CD4-positive, alpha-beta T cell treated with Interleukin-17A for 4 hours (primary cell): ENCODE measurements around the gene HPCAL1.

Experiments
- DNase-seq: peaks from one replicate; pipeline ENCODE4 v3.0.0-alpha.2; 2020; ENCODE audit warnings: mixed read lengths

HPCAL1 gene

DNA sequence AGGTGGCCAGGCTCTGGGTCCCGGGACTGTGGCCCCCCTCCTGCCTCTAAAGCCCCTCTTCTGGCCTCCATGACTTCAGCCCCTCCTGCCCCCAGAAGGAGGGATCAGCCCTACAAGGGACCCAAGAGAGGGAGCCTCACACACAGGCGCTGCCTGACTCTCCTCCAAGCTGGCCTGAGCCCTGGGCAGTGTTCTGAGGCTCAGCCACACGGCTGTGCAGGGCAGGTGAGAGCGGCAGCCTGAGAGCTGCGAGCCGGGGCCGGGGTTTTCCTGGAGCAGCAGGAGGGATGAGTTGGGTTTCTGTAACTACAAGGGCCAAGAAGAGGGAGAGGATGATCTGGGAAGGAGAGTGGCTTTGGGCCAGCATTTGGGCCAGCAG, 70.1 kb downstream of the HPCAL1 start:
- DNase-seq: no peak

GRCh38 chr2:10373931-10374330, 71.2 kb downstream of the HPCAL1 start:
- DNase-seq: no peak

- no peak for DNase-seq
These were observed 71.7 kb downstream of the HPCAL1 start for GRCh38 chr2:10374362-10374943.

DNA sequence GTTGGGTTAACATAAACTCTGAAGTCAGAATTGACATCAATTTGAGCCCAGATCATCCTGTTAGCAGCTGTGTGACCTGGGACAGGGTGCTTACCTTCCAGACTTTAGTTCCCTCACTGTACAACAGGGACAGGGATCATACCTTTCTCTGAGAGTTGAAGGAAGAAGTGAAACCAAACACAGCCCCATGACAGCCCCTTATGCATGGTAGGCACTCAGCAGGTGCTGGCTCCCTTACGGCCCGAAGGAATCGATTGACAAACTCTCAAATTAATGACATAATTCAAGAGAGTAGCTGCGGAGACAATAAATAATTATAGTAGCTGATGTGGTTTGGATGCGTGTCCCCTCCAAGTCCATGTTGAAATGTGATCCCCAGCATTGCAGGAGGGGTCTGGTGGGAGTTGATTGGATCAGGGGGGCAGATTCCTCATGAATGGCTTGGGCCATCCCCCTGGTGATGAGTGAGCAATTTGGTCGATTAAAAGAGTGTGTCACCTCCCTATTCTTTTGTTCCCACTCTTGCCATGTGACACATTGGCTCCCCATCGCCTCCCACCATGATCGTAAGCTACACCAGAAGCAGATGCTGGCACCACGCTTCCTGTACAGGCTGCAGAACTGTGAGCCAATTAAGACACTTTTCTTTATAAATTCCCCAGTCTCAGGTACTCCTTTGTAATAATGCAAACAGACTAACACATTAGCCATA, 73.0 kb downstream of the HPCAL1 start:
- DNase-seq: peak; percentile 42

DNA sequence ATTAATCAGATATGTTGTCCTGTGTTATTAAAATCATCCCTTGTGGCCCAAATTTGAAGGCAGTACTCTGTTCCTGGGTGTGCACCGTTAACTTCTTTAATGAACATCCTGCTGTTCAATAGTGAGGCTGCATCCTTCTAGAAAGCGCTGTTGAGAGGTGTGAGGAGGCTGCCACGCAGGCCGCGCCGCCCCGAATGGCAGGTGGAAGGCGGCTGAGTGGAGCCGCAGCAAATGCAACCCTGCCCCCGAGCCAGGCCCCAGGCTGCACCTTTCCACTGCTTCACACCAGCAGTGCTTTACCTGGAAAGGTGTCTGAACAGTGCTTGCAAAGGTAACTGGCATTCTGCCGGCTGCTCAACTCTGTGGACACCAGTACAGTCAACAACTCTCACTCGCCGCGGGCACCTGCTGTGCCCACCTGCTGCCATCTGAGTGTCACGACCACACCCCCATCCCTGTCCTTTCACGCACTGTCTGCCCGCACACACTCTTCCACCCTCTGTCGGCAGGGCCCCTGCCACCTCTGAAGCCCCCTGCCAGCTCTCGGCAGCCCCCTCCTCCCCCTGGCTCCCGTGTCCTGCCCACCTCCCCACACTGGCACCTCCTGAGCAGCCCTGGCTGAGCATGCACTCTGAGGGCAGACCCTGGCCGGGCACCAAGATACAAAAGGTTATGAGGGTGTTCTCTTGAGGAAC, 74.5 kb downstream of the HPCAL1 start:
- no peak for DNase-seq

DNA sequence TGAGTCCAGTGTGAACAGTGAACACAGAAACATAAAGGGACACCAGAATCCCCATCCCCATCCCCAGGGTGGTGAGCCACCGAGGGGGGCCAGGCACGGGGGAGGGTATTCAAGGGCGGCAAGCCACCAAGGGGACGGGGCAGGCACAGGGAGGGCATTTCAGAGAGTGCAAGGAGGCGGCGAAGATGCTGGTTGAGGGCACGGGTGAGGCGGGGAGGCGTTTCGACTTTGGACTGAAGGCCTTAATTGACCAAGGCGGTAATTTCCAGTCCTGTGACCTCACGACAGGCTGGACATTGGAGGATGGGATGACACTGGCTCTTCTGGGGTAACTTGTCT, 75.0 kb downstream of the HPCAL1 start:
- no peak for DNase-seq

- peak; percentile 66 for DNase-seq
These were observed 75.5 kb downstream of the HPCAL1 start for GRCh38 chr2:10378189-10378588.

DNA sequence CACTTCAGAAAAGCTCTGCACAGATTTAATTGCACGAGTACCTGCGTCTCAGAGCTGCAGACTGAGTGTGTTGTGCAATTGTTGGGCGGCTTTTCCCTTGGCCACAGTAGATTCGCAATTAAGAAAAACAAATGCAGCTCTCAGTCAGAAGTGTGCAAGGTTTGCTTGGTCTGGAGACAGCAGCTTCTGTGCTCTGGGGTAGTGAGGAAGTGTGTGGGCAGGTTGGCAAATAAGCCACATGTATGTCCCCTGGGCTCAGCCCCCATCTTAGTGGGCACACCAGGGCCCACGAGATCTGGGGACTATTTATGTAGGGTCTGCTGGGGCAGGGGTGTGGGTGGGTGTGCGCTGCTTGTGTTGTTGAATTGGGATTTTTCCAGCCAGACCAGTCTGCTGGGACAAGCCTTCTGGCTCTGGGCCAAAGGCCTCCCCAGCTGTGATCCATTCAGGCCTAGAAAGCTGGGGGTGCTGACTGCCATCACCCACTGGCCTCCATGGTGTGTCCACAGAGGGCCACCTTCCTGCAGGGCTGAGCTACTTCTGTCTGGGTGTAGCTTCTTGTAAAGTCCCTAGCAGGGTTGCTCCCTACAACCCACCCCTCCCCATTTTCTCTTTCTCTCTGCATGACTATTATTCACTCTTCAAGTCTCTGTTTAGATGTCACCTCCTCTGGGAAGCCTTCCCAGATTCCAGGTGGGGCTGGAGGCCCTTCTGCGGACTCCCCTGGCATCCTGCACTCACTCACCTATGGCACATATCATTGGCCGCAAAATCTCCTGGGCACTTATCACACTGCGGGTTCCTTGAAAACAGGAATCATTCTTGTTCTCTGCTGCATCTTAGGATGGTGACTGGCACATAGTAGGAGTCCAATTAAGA, 77.6 kb downstream of the HPCAL1 start:
- peak; percentile 20 for DNase-seq

DNA sequence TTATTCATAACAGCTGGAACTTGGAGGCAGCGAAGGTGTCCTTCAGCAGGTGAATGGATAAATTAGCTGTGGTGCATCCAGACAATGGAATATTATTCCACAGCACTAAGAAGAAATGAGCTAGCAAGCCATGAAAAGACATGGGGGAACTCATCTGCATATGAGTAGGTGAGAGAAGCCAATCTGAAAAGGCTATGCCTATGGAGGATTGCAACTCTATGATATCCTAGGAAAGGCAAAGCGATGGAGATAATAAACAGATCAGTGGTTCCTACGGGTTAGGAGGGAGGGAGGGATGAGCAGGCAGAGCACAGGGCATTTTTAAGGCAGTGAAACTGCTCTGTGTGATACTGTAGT, 79.3 kb downstream of the HPCAL1 start:
- no peak for DNase-seq

DNA sequence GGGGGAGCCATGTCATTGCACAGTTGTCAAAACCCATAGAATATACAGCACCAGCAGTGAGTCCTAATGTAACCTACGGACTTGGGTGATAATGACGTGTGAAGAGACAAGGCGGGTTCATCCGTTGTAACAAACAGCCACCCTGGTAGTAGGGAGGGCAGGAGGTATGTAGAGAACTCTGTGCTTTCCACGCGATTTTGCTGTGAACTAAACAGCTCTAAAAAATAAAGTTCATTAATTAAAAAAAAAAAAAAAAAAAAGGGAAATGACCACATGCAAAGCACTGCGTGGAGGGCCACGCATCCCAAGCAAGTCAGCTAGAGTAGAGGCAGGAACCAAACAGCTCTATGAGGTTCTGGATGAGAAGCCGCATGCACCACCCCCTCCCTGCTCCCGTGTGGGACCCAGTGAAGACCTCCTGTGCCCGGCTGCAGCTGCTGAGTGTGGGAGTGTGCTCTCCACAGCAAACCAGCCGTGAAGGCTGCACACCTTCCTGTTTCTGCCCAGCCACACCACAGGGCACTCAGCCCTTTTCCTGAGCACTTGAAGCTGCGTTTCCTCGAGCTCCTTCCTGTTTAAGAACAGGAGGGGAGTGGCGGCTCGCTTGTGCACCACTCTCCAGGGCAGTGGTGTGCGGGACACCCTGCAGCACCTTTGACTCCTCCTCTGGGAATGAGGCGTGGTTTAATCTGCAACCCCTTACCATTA, 79.8 kb downstream of the HPCAL1 start:
- DNase-seq: peak; percentile 61

DNA sequence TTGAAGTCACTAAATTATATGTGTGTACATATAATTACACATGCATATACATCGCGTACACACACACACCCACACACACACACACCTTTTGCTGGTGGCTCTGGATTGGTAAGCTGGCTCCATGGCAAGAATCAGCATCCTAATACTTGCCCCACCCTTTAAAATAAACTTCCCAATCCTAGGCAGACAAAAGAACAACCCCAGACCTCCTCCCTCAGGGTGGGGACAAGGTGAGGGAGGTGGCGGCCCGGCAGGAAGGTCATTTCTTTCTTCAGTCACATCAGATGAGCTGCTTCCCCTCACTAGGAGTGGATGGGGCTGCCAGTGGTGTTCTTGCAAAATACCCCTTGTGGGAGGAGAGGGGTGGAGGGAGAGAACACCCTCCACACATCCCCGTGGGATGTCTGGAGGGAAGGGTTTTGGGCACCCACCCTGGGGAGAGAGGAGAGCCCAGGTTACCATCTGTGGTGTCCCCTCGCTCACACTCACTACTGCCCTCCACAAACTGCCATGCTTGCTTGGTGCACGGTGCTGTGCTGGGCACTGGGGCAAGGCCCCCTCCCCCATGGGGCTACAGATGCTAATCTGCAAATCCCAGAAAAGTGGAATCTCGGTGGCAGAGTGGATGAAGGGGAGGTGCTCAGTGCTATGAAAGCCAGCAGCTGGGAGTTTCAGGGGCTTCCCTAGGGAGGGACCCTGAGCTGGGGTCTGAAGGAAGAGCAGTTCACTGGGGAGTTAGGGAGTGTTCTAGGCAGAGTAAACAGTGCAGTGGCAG, 81.4 kb downstream of the HPCAL1 start:
- DNase-seq: no peak

DNA sequence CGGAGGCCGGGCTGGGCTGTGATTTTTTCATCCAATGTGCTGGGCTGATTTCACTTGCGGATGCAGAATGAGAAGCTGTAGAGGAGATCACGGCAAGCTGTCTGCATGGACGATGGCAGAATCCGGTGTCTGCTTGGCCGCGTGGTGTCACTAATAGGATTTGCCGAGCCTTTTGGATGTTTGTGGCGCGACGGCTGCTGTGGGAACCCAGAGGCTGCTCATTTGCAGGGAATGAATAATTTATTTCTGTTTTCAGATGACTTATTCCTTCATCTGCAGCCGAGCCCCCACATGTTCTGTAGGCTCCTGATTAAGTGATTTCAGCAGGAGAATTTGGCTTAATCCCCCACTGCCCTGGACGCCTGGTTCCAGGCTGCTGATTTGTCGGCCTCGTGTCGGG, 82.8 kb downstream of the HPCAL1 start:
- no peak for DNase-seq

DNA sequence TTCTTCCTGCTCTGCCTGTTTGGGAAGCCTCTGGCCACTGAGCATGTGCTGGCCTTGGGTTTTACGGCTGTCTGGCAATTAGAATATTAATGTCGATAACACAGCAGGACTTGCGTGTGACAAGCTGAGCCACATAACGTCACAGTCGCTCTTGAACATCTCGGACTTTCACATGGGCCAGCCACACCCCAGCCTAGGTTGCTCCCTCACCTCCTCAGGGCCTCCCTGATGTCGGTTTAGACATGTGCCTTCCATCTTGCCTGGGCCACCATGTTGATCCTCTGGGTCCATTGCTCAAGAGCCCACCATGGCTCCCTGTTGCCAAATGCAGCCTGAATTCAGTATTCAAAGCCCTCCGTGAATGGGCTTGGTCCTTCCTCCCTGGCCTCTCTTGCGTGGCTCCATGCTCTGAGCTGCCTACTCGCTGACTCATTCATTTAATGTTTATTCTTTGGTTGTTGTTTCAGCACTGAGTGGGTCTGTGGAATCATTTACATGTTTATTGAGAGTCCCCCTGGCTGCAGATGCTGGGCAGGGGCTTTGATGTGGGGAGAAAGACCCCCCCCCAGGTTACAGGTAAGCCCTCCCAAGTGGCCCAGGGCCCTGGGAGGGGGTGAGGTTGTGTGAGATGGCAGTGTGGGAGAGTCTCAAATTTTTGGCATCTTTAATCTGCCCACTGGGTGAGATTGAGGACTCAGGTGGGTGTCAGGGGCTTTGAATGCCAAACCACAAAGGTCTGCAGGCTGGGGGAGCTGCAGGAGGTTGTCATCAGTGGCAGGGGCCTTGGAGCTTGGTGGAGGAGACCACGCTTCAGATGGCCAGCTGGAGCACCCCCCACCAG, 83.4 kb downstream of the HPCAL1 start:
- no peak for DNase-seq

GRCh38 chr2:10387033-10387432, 84.3 kb downstream of the HPCAL1 start:
- no peak for DNase-seq

GRCh38 chr2:10388954-10389560, 86.4 kb downstream of the HPCAL1 start:
- no peak for DNase-seq

- no peak for DNase-seq
These were observed 86.9 kb downstream of the HPCAL1 start for GRCh38 chr2:10389573-10389972.

DNA sequence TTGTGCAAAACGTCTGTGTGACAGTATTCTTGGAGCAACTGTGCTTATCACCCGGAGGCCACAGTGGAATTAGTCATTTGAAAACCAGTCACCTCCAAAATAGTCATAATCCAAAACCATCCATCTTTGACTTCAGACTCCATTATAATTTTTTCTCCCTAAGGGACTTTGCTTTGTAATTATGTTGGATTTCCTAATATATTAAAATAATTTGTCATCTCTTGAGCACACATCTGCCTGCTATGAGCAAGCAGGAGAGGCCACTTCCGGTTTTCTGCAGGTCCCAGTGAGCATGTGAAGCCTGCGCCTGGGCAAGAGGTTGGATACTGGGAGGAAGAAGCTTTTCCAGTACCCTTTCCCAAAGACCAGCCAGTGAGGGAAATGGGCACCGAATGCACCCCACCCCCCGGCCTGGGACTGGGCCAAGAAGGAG, 87.7 kb downstream of the HPCAL1 start:
- no peak for DNase-seq

DNA sequence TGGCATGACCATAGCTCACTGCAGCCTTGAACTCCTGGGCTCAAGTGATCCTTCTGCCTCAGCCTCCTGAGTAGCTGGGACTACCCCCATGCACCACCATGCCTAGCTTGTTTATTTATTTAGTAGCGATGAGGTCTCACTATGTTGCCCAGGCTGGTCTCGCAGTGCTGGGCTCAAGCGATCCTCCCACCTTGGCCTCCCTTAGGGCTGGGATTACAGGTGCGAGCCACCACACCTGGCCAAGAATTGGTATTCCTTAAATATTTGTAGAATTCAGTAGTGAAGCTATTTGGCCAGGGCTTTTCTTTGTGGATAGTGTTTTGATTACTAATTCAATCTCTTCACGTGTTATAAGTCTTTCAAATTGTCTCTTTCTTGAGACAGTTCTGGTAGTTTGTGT, 89.4 kb downstream of the HPCAL1 start:
- no peak for DNase-seq

- no peak for DNase-seq
These were observed 89.8 kb downstream of the HPCAL1 start for GRCh38 chr2:10392548-10392947.

GRCh38 chr2:10392951-10393639, 90.4 kb downstream of the HPCAL1 start:
- DNase-seq: no peak
